Liver (tissue), 3 donors: ENCODE results near the gene CCT6B.

Source experiments
- CTCF ChIP-seq: fragments of 150-350 bp; IDR thresholded peaks from 2 replicates; pipeline ENCODE4 v1.5.1; 2017; ENCODE audit warnings: improper control_type of control experiment, low read depth, low read length; ENCODE audit not compliant: missing input control
- FOXA2 ChIP-seq: IDR thresholded peaks from 2 replicates; pipeline ENCODE4 v1.6.1; 2016; ENCODE audit warnings: antibody characterized with exemption
- GABPA ChIP-seq, 2 donors: IDR thresholded peaks in 1 of 2; conservative IDR thresholded peaks in 1 of 2; 2 replicates each; pipeline ENCODE4 v1.6.1; 2016; ENCODE audit warnings: antibody characterized with exemption in 2 of 2, mild to moderate bottlenecking in 1 of 2, moderate library complexity in 1 of 2
- HNF4A ChIP-seq, 2 donors: conservative IDR thresholded peaks; 2 replicates each; pipeline ENCODE4 v1.6.1; 2016; ENCODE audit warnings: antibody characterized with exemption in 2 of 2, mild to moderate bottlenecking in 2 of 2
- HNF4G ChIP-seq: IDR thresholded peaks from 2 replicates; pipeline ENCODE4 v1.6.1; 2016; ENCODE audit warnings: antibody characterized with exemption
- JUND ChIP-seq, 2 donors: IDR thresholded peaks; 2 replicates each; pipeline ENCODE4 v1.6.1; 2016; ENCODE audit warnings: antibody characterized with exemption in 2 of 2
- NR2F2 ChIP-seq: IDR thresholded peaks from 2 replicates; pipeline ENCODE4 v1.6.1; 2016; ENCODE audit warnings: antibody characterized with exemption
- RXRA ChIP-seq, 2 donors: IDR thresholded peaks; 2 replicates each; pipeline ENCODE4 v1.6.1; 2017 to 2018; ENCODE audit warnings: antibody characterized with exemption in 2 of 2, mild to moderate bottlenecking in 1 of 2
- SP1 ChIP-seq: IDR thresholded peaks from 2 replicates; pipeline ENCODE4 v1.6.1; 2018; ENCODE audit warnings: antibody characterized with exemption, mild to moderate bottlenecking
- TAF1 ChIP-seq: conservative IDR thresholded peaks from 2 replicates; pipeline ENCODE4 v1.6.1; 2016; ENCODE audit warnings: antibody characterized with exemption, mild to moderate bottlenecking
- YY1 ChIP-seq: IDR thresholded peaks from 2 replicates; pipeline ENCODE4 v1.6.1; 2016; ENCODE audit warnings: antibody characterized with exemption, mild to moderate bottlenecking
- TF ChIP-seq, protein P1 (sequence below): IDR thresholded peaks from 2 replicates; pipeline ENCODE4 v1.6.1; 2016; ENCODE audit warnings: antibody characterized with exemption
- TF ChIP-seq, protein P2 (sequence below): IDR thresholded peaks from 2 replicates; pipeline ENCODE4 v1.6.1; 2016; ENCODE audit warnings: antibody characterized with exemption, mild to moderate bottlenecking
- donor health status: healthy.
- donor health status: healthy.

DNA sequence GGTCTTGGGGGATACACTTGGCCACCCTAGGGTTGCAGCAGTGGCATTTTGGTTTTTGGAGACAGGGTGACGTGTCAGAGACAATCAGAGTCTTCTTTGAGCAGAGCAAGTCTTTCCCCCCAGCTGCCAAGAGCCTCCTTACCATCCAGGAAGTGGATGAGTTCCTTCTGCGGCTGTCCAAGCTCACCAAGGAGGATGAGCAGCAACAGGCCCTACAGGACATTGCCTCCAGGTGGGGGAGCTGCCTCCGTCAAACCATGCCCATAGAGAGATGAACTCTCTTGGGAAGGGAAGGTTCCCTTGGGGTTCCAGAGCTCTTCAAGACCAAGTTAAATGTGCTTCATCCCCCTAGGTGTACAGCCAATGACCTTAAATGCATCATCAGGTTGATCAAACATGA, 30.3 kb upstream of the CCT6B start:
- TF ChIP-seq NR2F2 (no peak), RXRA (IDR thresholded peaks at IDR 0.05) (no peak), CTCF (no peak), TAF1 (no peak), HNF4A (conservative IDR thresholded peaks at IDR 0.05) (no peak), SP1 (no peak), HNF4G (no peak), JUND (IDR thresholded peaks at IDR 0.05) (no peak), FOXA2 (no peak), YY1 (no peak), GABPA (IDR thresholded peaks at IDR 0.05 in 1 of 2, conservative IDR thresholded peaks at IDR 0.05 in 1 of 2) (no peak)
- TF ChIP-seq, protein P1, sequence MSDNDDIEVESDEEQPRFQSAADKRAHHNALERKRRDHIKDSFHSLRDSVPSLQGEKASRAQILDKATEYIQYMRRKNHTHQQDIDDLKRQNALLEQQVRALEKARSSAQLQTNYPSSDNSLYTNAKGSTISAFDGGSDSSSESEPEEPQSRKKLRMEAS = no peak
- TF ChIP-seq, protein P2, sequence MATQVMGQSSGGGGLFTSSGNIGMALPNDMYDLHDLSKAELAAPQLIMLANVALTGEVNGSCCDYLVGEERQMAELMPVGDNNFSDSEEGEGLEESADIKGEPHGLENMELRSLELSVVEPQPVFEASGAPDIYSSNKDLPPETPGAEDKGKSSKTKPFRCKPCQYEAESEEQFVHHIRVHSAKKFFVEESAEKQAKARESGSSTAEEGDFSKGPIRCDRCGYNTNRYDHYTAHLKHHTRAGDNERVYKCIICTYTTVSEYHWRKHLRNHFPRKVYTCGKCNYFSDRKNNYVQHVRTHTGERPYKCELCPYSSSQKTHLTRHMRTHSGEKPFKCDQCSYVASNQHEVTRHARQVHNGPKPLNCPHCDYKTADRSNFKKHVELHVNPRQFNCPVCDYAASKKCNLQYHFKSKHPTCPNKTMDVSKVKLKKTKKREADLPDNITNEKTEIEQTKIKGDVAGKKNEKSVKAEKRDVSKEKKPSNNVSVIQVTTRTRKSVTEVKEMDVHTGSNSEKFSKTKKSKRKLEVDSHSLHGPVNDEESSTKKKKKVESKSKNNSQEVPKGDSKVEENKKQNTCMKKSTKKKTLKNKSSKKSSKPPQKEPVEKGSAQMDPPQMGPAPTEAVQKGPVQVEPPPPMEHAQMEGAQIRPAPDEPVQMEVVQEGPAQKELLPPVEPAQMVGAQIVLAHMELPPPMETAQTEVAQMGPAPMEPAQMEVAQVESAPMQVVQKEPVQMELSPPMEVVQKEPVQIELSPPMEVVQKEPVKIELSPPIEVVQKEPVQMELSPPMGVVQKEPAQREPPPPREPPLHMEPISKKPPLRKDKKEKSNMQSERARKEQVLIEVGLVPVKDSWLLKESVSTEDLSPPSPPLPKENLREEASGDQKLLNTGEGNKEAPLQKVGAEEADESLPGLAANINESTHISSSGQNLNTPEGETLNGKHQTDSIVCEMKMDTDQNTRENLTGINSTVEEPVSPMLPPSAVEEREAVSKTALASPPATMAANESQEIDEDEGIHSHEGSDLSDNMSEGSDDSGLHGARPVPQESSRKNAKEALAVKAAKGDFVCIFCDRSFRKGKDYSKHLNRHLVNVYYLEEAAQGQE = no peak
